ENCODE results near the gene CPNE5. TPM values are rescaled to one million over a fixed set of nuclear protein-coding genes. Genes with fewer than 3 reads are reported as not detected.

The CPNE5 gene
- total RNA-seq, 1 experiment from 2014 or later, result 0.37 TPM

- CTCF ChIA-PET, result interaction anchor here (0.6 to 3.0 kb wide), 4 partner anchors 82 to 267 kb away, joined by 3 to 16 read pairs (median 6); partner anchors contain the start of gene C6orf89
- Histone ChIP-seq H3K4me3 (no peak overlapping the region), H4K20me1 (ENCODE audit: insufficient read depth) (no peaks in the 10 kb centered on the region), H3K79me2 (ENCODE audit: low read depth) (no peaks in the 10 kb centered on the region), H3K36me3 (ENCODE audit: low read depth) (no peaks in the 10 kb centered on the region), H3F3A (ENCODE audit: insufficient read depth, low read depth) (peaks cover 22% of the 10 kb centered on the region), H3K27ac (peak overlapping the region; percentile 54), H3K27me3 (ENCODE audit: insufficient read depth, low read depth) (no peaks in the 10 kb centered on the region), H3K4me1 (replicated peaks; ENCODE audit: insufficient read depth) (peaks cover 26% of the 10 kb centered on the region), H3K9me3 (ENCODE audit: insufficient read depth, low read depth) (no peaks in the 10 kb centered on the region), H3K4me2 (peak overlapping the region; percentile 39), H3K9me2 (ENCODE audit: insufficient read depth) (no peaks in the 10 kb centered on the region), H2AFZ (no peak overlapping the region)
- TF ChIP-seq EZH2 (IDR thresholded peaks at IDR 0.05; ENCODE audit: low read depth) (no peak), CTCF (conservative IDR thresholded peaks at IDR 0.05) (no peak)
- intact Hi-C loops (cut with micrococcal nuclease; ENCODE audit: unreplicated experiment), result no loop called here
- no TSS peak for BruUV-seq (replicated peaks)
- POLR2A ChIA-PET (ENCODE audit: unreplicated experiment), result interaction anchor here (0.6 kb wide), 1 partner anchor 448 kb away, joined by 3 read pairs; no protein-coding TSS in a partner anchor
- DNase-seq, result peak; percentile 59 to 92
Observed at GRCh38 chr6:36769183-36769675, 70.0 kb downstream of the CPNE5 start.

- H3K4me1 ChIP-seq (replicated peaks; ENCODE audit: insufficient read depth), result peaks cover 26% of the 10 kb centered on the region
- H3K9me2 ChIP-seq (ENCODE audit: insufficient read depth), result no peaks in the 10 kb centered on the region
- no peak overlapping the region for H3K4me3 ChIP-seq
- intact Hi-C loops (cut with micrococcal nuclease; ENCODE audit: unreplicated experiment), result loop anchor here (1.0 kb wide), 4 partner anchors 85 to 444 kb away; no protein-coding TSS in a partner anchor
- H3K79me2 ChIP-seq (ENCODE audit: low read depth), result no peaks in the 10 kb centered on the region
- ChIA-PET CTCF (interaction anchor here (0.7 to 3.3 kb wide), 9 partner anchors 16 to 290 kb away, joined by 3 to 17 read pairs (median 5); no protein-coding TSS in a partner anchor), POLR2A (ENCODE audit: unreplicated experiment) (interaction anchor here (0.7 kb wide), 1 partner anchor 229 kb away, joined by 6 read pairs; no protein-coding TSS in a partner anchor)
- no peak; the same call in 1 of the 2 replicates for TF ChIP-seq CTCF (conservative IDR thresholded peaks at IDR 0.05)
- no peak for TF ChIP-seq EZH2 (IDR thresholded peaks at IDR 0.05; ENCODE audit: low read depth)
- no peak overlapping the region for H3K4me2 ChIP-seq
- no peak overlapping the region for H2AFZ ChIP-seq
- no peak for DNase-seq
- peaks cover 22% of the 10 kb centered on the region for H3F3A ChIP-seq (ENCODE audit: insufficient read depth, low read depth)
- no peaks in the 10 kb centered on the region for H4K20me1 ChIP-seq (ENCODE audit: insufficient read depth)
- no peaks in the 10 kb centered on the region for H3K27me3 ChIP-seq (ENCODE audit: insufficient read depth, low read depth)
- no peak overlapping the region for H3K27ac ChIP-seq
- H3K9me3 ChIP-seq (ENCODE audit: insufficient read depth, low read depth), result no peaks in the 10 kb centered on the region
- no TSS peak for BruUV-seq (replicated peaks)
- H3K36me3 ChIP-seq (ENCODE audit: low read depth), result no peaks in the 10 kb centered on the region
Observed at GRCh38 chr6:36766399-36766945, 72.8 kb downstream of the CPNE5 start.

- intact Hi-C loops (cut with micrococcal nuclease; ENCODE audit: unreplicated experiment), result loop anchor here (1.0 kb wide), 4 partner anchors 86 to 445 kb away; no protein-coding TSS in a partner anchor
Observed at GRCh38 chr6:36765594-36766398, 73.4 kb downstream of the CPNE5 start.

More at GRCh38 chr6:36765594-36766398, 73.4 kb downstream of the CPNE5 start:
- peaks cover 22% of the 10 kb centered on the region for H3F3A ChIP-seq (ENCODE audit: insufficient read depth, low read depth)
- H3K9me3 ChIP-seq (ENCODE audit: insufficient read depth, low read depth), result no peaks in the 10 kb centered on the region
- peak; percentile 50 to 78 for DNase-seq
- no peak overlapping the region for H3K4me2 ChIP-seq
- H3K79me2 ChIP-seq (ENCODE audit: low read depth), result no peaks in the 10 kb centered on the region
- H2AFZ ChIP-seq, result no peak overlapping the region
- no peaks in the 10 kb centered on the region for H3K36me3 ChIP-seq (ENCODE audit: low read depth)
- H4K20me1 ChIP-seq (ENCODE audit: insufficient read depth), result no peaks in the 10 kb centered on the region
- BruUV-seq (replicated peaks), result no TSS peak
- H3K4me1 ChIP-seq (replicated peaks; ENCODE audit: insufficient read depth), result peaks cover 24% of the 10 kb centered on the region
- H3K27me3 ChIP-seq (ENCODE audit: insufficient read depth, low read depth), result no peaks in the 10 kb centered on the region
- no peak overlapping the region for H3K27ac ChIP-seq
- CTCF ChIA-PET, result interaction anchor here (0.6 to 3.3 kb wide), 11 partner anchors 12 to 449 kb away, joined by 3 to 17 read pairs (median 3); partner anchors contain the start of gene CDKN1A
- no peak overlapping the region for H3K4me3 ChIP-seq
- TF ChIP-seq CTCF (conservative IDR thresholded peaks at IDR 0.05) (peak; percentile 92), EZH2 (IDR thresholded peaks at IDR 0.05; ENCODE audit: low read depth) (no peak)
- H3K9me2 ChIP-seq (ENCODE audit: insufficient read depth), result no peaks in the 10 kb centered on the region
- POLR2A ChIA-PET (ENCODE audit: unreplicated experiment), result interaction anchor here (0.7 kb wide), 1 partner anchor 230 kb away, joined by 6 read pairs; no protein-coding TSS in a partner anchor

Measured in PC-9 (cell line).